ENCODE results near the gene CCDC138. TPM values are rescaled to one million over a fixed set of nuclear protein-coding genes. Genes with fewer than 3 reads are reported as not detected.
A peak's percentile ranks its signal among the peaks of the same experiment; 100 is the strongest.

CCDC138 gene
- total and polyA plus RNA-seq, 2 of the 13 experiments (the other 11 are each of a cell fraction or from before 2014, with no cell fraction given): 5.6 to 32.5 TPM

GRCh38 chr2:108803045-108803736 is 16.6 kb downstream of the CCDC138 start:
- in situ Hi-C loops (cut with HindIII; ENCODE audit: extremely low pct_ligation_motif_present, low pct_unique_long_range_greater_than_20kb) (no loop called here), intact Hi-C loops (cut with micrococcal nuclease; ENCODE audit: unreplicated experiment) (no loop called here)
- Histone ChIP-seq H3K4me2 (ENCODE audit: low read depth, low read length) (peak overlapping the region; percentile 5; the same call in 1 of the 2 replicates), H3K9ac (ENCODE audit: insufficient read depth, low read depth, low read length) (no peak overlapping the region), H4K20me1 (ENCODE audit: insufficient read depth, low read length) (no peaks in the 10 kb centered on the region), H2AFZ (ENCODE audit: low read length) (no peak overlapping the region), H3K27ac (ENCODE audit: extremely low read length, insufficient read depth, low read length) (peak overlapping the region; percentile 18), H3K4me3 (replicated peaks in 1 of 3; ENCODE audit: insufficient read depth in 1 of 3, low read depth in 2 of 3, low read length in 3 of 3) (no peak overlapping the region), H3K9me3 (ENCODE audit: low read length) (peaks cover 3% of the 10 kb centered on the region; the same call in 1 of the 2 replicates), H3K79me2 (ENCODE audit: insufficient read depth, low read length) (peaks cover 2% of the 10 kb centered on the region), H3K36me3 (replicated peaks in 1 of 2; ENCODE audit: control insufficient read depth in 1 of 2, insufficient read depth in 2 of 2, low read length in 2 of 2) (peaks cover 4 to 41% of the 10 kb centered on the region in 2 experiments), H3K4me1 (ENCODE audit: insufficient read depth, low read length) (peaks cover 12% of the 10 kb centered on the region), H3K27me3 (ENCODE audit: control insufficient read depth in 1 of 2, insufficient read depth in 2 of 2, low read length in 2 of 2) (no peaks in the 10 kb centered on the region)
- BruUV-seq (replicated peaks): no TSS peak
- CTCF ChIA-PET (ENCODE audit: low intra/inter-chr PET ratio, low total read pairs): no interaction called here
- 50% methylated on average over 7 of the region's 7 CpGs for WGBS (ENCODE audit: low lambda C conversion rate)
- DNase-seq (ENCODE audit: low spot score): peak; percentile 54
- peak; percentile 73 for FAIRE-seq
- peak; percentile 96 for ATAC-seq
- POLR2A ChIA-PET: no interaction called here
- TF ChIP-seq PHB2 (IDR thresholded peaks at IDR 0.05; ENCODE audit: partially characterized antibody) (no peak), FOSL1 (CRISPR knock-in tag; IDR thresholded peaks at IDR 0.05; ENCODE audit: borderline replicate concordance) (no peak), IRF2 (CRISPR knock-in tag; IDR thresholded peaks at IDR 0.05) (no peak), ZNF121 (CRISPR knock-in tag; IDR thresholded peaks at IDR 0.05) (peak; percentile 90), HNF4A (CRISPR knock-in tag; IDR thresholded peaks at IDR 0.05) (peak; percentile 23; the same call in 1 of the 2 replicates), MXI1 (IDR thresholded peaks at IDR 0.05; ENCODE audit: borderline replicate concordance, low read depth, low read length) (no peak), NFIB (CRISPR knock-in tag; IDR thresholded peaks at IDR 0.05; ENCODE audit: borderline replicate concordance) (no peak), CC2D1A (CRISPR knock-in tag; IDR thresholded peaks at IDR 0.05) (no peak), ARNTL (CRISPR knock-in tag; IDR thresholded peaks at IDR 0.05) (no peak), ZNF275 (CRISPR knock-in tag; IDR thresholded peaks at IDR 0.05; ENCODE audit: borderline replicate concordance) (no peak), ZBTB33 (CRISPR knock-in tag; IDR thresholded peaks at IDR 0.05) (peak; percentile 40; the same call in 1 of the 2 replicates), ZNF264 (CRISPR knock-in tag; IDR thresholded peaks at IDR 0.05) (no peak), ZSCAN31 (CRISPR knock-in tag; IDR thresholded peaks at IDR 0.05; ENCODE audit: low read depth) (no peak), ZNF629 (CRISPR knock-in tag; conservative IDR thresholded peaks at IDR 0.05) (peak; percentile 64), STAT6 (CRISPR knock-in tag; IDR thresholded peaks at IDR 0.05; ENCODE audit: borderline replicate concordance) (no peak), PAWR (CRISPR knock-in tag; IDR thresholded peaks at IDR 0.05; ENCODE audit: borderline replicate concordance) (no peak), ZNF451 (CRISPR knock-in tag; IDR thresholded peaks at IDR 0.05) (no peak), IRF9 (CRISPR knock-in tag; IDR thresholded peaks at IDR 0.05; ENCODE audit: borderline replicate concordance) (no peak), NR3C1 (CRISPR knock-in tag; IDR thresholded peaks at IDR 0.05) (no peak)

Data from HepG2 (cell line).